ENCODE measurements around the gene ASNSD1.
"Not testable (repeated sequence)": the region's sequence is repeated elsewhere in the genome, so short reads cannot be mapped to it uniquely, and the experiment has no call there.

ASNSD1 gene

DNA sequence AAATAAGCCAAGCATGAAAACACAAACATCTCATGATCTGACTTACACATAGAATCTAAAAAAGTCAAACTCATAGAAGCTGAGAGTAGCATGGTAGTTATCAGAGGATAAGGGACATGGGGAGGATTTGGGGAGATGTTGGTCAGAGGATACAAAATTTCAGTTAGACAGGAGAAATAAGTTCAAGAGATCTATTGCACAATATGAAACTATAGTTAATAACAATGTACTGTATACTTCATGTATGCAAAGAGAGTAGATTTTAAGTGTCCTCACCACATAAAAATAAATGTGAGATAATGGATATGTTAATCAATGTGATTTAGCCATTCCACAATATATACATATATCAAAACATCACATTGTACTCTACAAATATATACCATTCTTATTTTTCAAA lies 10.0 kb upstream of the ASNSD1 start:
- Histone ChIP-seq H3K27me3 (ENCODE audit: control insufficient read depth, insufficient read depth, low read length) (no peaks in the 10 kb centered on the region), H3K4me1 (ENCODE audit: control insufficient read depth, insufficient read depth, low read length) (no peaks in the 10 kb centered on the region), H3K36me3 (ENCODE audit: insufficient read depth, low read length) (no peaks in the 10 kb centered on the region), H3K4me2 (ENCODE audit: low read length) (no peak overlapping the region), H3K9ac (ENCODE audit: low read depth, low read length) (no peak overlapping the region), H3K9me3 (replicated peaks; ENCODE audit: low read length) (no peaks in the 10 kb centered on the region), H3K4me3 (ENCODE audit: low read length) (no peak overlapping the region)

DNA sequence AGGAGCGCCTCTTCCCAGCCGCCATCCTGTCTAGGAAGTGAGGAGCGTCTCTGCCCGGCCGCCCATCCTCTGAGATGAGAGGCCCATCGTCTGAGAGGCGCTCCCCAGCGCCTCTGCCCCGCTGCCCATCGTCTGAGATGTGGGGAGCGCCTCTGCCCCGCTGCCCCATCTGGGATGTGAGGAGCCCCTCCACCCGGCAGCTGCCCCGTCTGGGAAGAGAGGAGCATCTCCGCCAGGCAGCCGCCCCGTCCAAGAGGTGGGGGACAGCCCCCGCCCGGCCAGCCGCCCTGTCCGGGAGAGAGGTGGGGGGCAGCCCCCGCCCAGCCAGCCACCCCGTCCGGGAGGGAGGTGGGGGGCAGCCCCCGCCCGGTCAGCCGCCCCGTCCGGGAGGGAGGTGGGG lies 7.8 kb upstream of the ASNSD1 start:
- not testable (repeated sequence) for H3K27me3 ChIP-seq (ENCODE audit: control insufficient read depth, insufficient read depth, low read length); H3K36me3 ChIP-seq (ENCODE audit: insufficient read depth, low read length); H3K4me3 ChIP-seq (ENCODE audit: low read length); H3K9me3 ChIP-seq (replicated peaks; ENCODE audit: low read length); H3K4me1 ChIP-seq (ENCODE audit: control insufficient read depth, insufficient read depth, low read length); H3K4me2 ChIP-seq (ENCODE audit: low read length); H3K9ac ChIP-seq (ENCODE audit: low read depth, low read length)

DNA sequence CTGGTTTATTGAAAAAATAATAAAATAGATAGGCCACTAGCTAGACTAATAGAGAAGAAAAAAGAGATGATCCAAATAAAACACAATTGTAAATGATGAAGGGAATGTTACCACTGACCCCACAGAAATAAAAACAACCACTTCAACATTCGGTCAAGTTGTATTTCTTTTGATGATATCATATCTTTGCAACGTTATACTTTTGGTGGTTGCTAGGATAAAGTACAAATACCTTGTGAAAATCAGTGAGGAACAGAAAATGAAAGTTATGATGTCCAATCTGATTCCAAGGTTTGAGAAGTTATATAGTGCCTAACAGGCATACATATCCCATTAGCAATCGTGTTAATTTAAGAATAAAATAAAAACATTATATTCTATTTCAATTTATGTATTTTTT lies 6.6 kb upstream of the ASNSD1 start:
- H3K9ac ChIP-seq (ENCODE audit: low read depth, low read length) = no peak overlapping the region
- H3K27me3 ChIP-seq (ENCODE audit: control insufficient read depth, insufficient read depth, low read length) = no peaks in the 10 kb centered on the region
- H3K4me1 ChIP-seq (ENCODE audit: control insufficient read depth, insufficient read depth, low read length) = no peaks in the 10 kb centered on the region
- no peaks in the 10 kb centered on the region for H3K9me3 ChIP-seq (replicated peaks; ENCODE audit: low read length)
- no peaks in the 10 kb centered on the region for H3K36me3 ChIP-seq (ENCODE audit: insufficient read depth, low read length)
- H3K4me3 ChIP-seq (ENCODE audit: low read length) = no peak overlapping the region
- no peak overlapping the region for H3K4me2 ChIP-seq (ENCODE audit: low read length)

DNA sequence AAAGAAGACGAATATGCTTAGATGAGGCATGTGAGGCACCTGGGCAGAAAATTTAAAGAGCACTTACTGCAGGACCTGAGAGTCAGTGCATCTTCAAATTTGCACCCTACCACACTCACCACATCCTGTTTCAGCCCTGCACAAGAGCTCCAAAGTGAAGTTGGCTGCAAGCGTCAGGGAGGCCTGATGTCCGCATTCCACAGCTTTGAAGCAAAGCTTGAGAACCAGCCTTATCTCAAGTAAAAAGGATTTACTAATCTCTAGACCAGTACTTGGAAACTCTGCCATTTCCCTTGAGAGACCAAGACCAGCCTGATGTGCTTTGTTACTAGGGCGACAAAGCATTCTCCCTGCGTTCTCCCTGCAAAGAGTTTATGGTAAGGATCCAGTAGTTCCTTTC lies 3.4 kb upstream of the ASNSD1 start:
- H3K27me3 ChIP-seq (ENCODE audit: control insufficient read depth, insufficient read depth, low read length) = no peaks in the 10 kb centered on the region

DNA sequence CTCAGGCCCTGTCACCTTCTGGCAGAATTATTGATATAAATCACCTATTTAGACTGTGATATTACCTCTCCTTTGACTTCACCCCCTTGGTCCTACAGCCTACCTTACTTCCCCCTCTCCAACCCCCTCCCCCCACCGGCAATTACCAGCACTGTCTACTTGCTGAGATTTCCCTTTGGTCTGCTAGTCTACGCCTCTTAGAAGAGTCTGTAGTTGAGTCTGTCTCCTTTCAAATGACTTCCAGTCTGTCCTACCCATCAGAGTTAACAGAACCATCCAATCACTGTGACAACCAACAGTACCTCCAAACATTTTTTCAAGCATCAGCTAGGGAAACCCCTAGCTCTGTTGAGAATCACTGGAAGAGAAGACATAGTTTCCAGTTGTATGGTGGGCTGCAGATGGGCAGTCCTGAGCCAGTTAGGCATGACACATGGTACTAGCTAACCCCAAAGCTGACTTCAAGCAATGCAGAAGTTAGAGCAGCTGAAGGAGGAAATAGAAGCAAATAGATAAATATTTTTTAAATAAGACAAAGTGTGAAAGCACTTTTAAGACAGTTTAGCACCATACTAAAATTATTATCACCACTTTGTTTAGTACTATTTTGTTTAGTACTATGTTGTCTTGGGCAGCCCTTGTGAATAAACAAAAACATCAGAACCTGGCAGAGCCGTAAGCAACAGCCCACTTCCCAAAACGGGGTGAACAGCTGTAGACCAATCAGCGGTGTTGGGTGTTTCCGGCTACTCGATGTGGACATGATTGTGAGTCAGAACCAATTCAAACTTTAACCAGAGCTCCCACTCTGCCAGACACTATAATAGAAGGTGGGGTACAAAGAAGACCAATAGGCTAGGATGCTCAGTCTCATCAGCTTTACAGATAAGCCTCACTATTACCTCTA lies 2.7 kb upstream of the ASNSD1 start:
- H3K36me3 ChIP-seq (ENCODE audit: insufficient read depth, low read length) = no peaks in the 10 kb centered on the region
- no peak overlapping the region for H3K4me3 ChIP-seq (ENCODE audit: low read length)
- no peaks in the 10 kb centered on the region for H3K9me3 ChIP-seq (replicated peaks; ENCODE audit: low read length)
- no peak overlapping the region for H3K9ac ChIP-seq (ENCODE audit: low read depth, low read length)
- H3K4me2 ChIP-seq (ENCODE audit: low read length) = no peak overlapping the region
- H3K4me1 ChIP-seq (ENCODE audit: control insufficient read depth, insufficient read depth, low read length) = peaks cover 12% of the 10 kb centered on the region
- no peaks in the 10 kb centered on the region for H3K27me3 ChIP-seq (ENCODE audit: control insufficient read depth, insufficient read depth, low read length)

More for the DNA sequence above, 3.4 kb upstream of the ASNSD1 start:
- H3K4me2 ChIP-seq (ENCODE audit: low read length) = no peak overlapping the region
- no peaks in the 10 kb centered on the region for H3K9me3 ChIP-seq (replicated peaks; ENCODE audit: low read length)
- no peak overlapping the region for H3K4me3 ChIP-seq (ENCODE audit: low read length)
- H3K36me3 ChIP-seq (ENCODE audit: insufficient read depth, low read length) = no peaks in the 10 kb centered on the region
- H3K9ac ChIP-seq (ENCODE audit: low read depth, low read length) = no peak overlapping the region
- H3K4me1 ChIP-seq (ENCODE audit: control insufficient read depth, insufficient read depth, low read length) = peaks cover 12% of the 10 kb centered on the region

DNA sequence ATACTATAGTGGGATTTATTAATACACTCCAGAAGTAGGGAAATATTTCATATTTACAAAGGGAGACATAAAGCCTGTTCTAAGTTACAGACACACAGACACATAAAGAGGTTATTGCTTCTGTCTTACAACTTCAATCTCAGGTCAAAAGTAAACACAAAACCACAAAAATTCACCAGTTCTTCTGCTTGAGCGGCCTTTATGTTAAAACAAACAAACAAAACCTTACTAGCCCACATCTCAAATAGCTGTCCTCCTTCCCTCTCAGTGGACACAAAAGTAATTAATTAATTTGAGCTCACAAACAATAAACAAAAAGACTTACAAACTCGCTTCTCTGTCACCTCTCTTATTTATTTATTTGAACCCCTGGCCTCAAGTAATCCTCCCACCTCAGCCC lies 1.5 kb upstream of the ASNSD1 start:
- H3K9me3 ChIP-seq (replicated peaks; ENCODE audit: low read length) = no peaks in the 10 kb centered on the region
- H3K9ac ChIP-seq (ENCODE audit: low read depth, low read length) = no peak overlapping the region

DNA sequence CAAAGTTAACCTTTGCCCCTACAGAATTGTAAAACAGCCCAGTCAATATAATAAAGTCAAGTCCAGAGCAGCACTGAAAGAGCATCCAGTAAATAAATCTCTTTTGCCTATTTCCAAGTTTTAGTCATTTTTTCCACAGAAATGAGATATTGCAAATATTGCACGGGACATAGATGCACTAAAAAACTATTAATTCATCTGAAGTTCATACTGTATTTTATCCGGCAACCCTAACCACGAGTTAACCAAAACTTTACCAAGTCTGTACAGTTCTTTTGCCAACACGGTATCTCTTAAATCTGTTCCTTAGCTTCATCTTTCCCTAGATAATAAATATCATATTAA lies 484 bp upstream of the ASNSD1 start:
- Histone ChIP-seq H3K4me2 (ENCODE audit: low read length) (peak overlapping the region; percentile 66), H3K9me3 (replicated peaks; ENCODE audit: low read length) (no peaks in the 10 kb centered on the region), H3K4me3 (ENCODE audit: low read length) (no peak overlapping the region), H3K9ac (ENCODE audit: low read depth, low read length) (peak overlapping the region; percentile 40), H3K4me1 (ENCODE audit: control insufficient read depth, insufficient read depth, low read length) (peaks cover 12% of the 10 kb centered on the region), H3K27me3 (ENCODE audit: control insufficient read depth, insufficient read depth, low read length) (no peaks in the 10 kb centered on the region), H3K36me3 (ENCODE audit: insufficient read depth, low read length) (peaks cover 2% of the 10 kb centered on the region)

More for the DNA sequence above, 1.5 kb upstream of the ASNSD1 start:
- Histone ChIP-seq H3K4me1 (ENCODE audit: control insufficient read depth, insufficient read depth, low read length) (peaks cover 12% of the 10 kb centered on the region), H3K4me3 (ENCODE audit: low read length) (no peak overlapping the region), H3K36me3 (ENCODE audit: insufficient read depth, low read length) (no peaks in the 10 kb centered on the region), H3K4me2 (ENCODE audit: low read length) (no peak overlapping the region), H3K27me3 (ENCODE audit: control insufficient read depth, insufficient read depth, low read length) (no peaks in the 10 kb centered on the region)

DNA sequence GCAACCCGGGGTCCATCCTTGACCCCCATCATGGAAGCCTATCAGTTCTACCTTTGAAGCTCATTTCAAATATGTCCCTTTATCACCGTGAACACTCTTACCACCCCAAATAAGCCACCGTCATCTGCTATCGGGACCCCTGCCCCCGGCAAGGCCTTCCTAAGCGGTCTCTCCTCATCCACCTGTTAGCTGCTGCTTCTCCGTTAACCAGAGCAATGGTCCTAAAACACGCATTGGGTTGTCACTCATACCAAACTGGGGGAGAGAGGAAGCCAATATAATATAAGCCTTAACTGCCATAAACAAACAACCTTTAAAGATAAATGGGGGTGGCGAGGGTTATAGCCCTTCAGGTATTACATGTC lies 680 bp downstream of the ASNSD1 start:
- peaks cover 12% of the 10 kb centered on the region for H3K4me1 ChIP-seq (ENCODE audit: control insufficient read depth, insufficient read depth, low read length)
- peaks cover 14% of the 10 kb centered on the region for H3K36me3 ChIP-seq (ENCODE audit: insufficient read depth, low read length)
- H3K27me3 ChIP-seq (ENCODE audit: control insufficient read depth, insufficient read depth, low read length) = no peaks in the 10 kb centered on the region
- H3K4me2 ChIP-seq (ENCODE audit: low read length) = peak overlapping the region; percentile 91
- peak overlapping the region; percentile 96 for H3K9ac ChIP-seq (ENCODE audit: low read depth, low read length)
- peak overlapping the region; percentile 88 for H3K4me3 ChIP-seq (ENCODE audit: low read length)
- H3K9me3 ChIP-seq (replicated peaks; ENCODE audit: low read length) = no peaks in the 10 kb centered on the region

DNA sequence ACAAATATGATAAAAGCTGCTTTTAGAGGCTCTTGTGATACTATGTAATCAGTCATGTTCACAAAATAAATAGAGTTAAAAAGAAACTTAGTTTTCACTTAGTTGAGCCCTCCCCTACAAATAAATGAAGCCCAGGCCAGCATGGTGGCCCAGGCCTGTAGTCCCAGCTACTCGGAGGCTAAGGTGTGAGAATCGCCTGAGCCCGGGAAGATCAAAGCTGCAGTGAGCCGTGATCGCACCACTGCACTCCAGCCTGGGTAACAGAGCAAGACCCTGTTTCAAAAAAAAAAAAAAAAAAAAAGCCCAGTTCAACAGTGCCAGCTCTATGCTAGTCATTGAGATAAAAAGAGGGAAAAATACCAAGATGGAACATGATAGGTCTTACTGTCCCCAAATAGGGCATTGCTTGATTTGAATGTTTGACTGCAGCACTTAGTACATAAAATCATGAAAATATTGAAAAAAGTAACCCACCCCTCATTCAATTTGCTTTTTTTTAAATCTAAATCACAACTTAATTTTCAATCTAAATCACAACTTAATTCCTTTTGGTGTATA lies 1.5 kb downstream of the ASNSD1 start:
- Histone ChIP-seq H3K36me3 (ENCODE audit: insufficient read depth, low read length) (peaks cover 21% of the 10 kb centered on the region), H3K4me1 (ENCODE audit: control insufficient read depth, insufficient read depth, low read length) (peaks cover 12% of the 10 kb centered on the region), H3K9ac (ENCODE audit: low read depth, low read length) (peak overlapping the region; percentile 96), H3K4me3 (ENCODE audit: low read length) (peak overlapping the region; percentile 88), H3K4me2 (ENCODE audit: low read length) (peak overlapping the region; percentile 91), H3K9me3 (replicated peaks; ENCODE audit: low read length) (no peaks in the 10 kb centered on the region), H3K27me3 (ENCODE audit: control insufficient read depth, insufficient read depth, low read length) (no peaks in the 10 kb centered on the region)

DNA sequence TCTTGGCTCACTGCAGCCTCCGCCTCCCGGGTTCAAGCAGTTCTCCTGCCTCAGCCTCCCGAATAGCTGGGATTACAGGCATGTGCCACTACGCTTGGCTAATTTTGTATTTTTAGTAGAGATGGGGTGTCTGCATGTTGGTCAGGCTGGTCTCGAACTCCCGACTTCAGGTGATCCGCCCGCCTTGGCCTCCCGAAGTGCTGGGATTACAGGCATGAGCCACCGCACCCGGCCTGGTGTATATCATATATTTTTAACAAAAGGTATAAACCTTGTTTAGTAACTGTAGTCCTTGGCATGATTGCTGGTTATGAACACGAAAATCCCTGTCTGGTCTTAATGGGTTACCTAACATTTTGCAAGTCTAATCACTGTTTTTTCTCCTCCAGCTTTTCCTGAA lies 2.1 kb downstream of the ASNSD1 start:
- H3K27me3 ChIP-seq (ENCODE audit: control insufficient read depth, insufficient read depth, low read length); H3K4me3 ChIP-seq (ENCODE audit: low read length); H3K9me3 ChIP-seq (replicated peaks; ENCODE audit: low read length): not testable (repeated sequence)
- H3K4me2 ChIP-seq (ENCODE audit: low read length) = peak overlapping the region; percentile 29
- peak overlapping the region; percentile 19 for H3K9ac ChIP-seq (ENCODE audit: low read depth, low read length)
- H3K36me3 ChIP-seq (ENCODE audit: insufficient read depth, low read length) = peaks cover 26% of the 10 kb centered on the region
- H3K4me1 ChIP-seq (ENCODE audit: control insufficient read depth, insufficient read depth, low read length) = peaks cover 12% of the 10 kb centered on the region

DNA sequence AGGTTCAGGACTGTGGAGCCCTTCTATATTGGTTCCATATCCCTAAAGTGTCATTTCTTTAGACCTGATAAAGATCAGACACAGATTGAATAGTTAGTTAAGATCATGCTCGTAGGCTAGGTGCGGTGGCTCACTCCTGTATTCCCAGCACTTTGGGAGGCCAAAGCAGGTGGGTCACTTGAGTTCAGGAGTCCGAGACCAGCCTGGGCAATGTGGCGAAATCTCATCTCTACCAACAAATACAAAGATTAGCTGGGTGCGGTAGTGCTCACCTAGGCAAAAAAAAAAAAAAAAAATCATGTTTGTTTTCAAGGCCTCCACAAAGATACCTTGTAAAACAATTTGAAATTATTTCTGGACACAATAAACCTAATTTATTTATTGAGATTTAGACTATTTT lies 8.7 kb downstream of the ASNSD1 start:
- Histone ChIP-seq H3K9ac (ENCODE audit: low read depth, low read length) (no peak overlapping the region), H3K9me3 (replicated peaks; ENCODE audit: low read length) (no peaks in the 10 kb centered on the region), H3K4me1 (ENCODE audit: control insufficient read depth, insufficient read depth, low read length) (peaks cover 8% of the 10 kb centered on the region), H3K4me3 (ENCODE audit: low read length) (no peak overlapping the region), H3K4me2 (ENCODE audit: low read length) (no peak overlapping the region), H3K27me3 (ENCODE audit: control insufficient read depth, insufficient read depth, low read length) (no peaks in the 10 kb centered on the region), H3K36me3 (ENCODE audit: insufficient read depth, low read length) (peaks cover 51% of the 10 kb centered on the region)

All from skeletal muscle satellite cell (primary cell).